ENCODE measurements around the gene TRAPPC12. TPM values are rescaled to one million over a fixed set of nuclear protein-coding genes. Genes with fewer than 3 reads are reported as not detected.
A peak's percentile ranks its signal among the peaks of the same experiment; 100 is the strongest.
"Not testable (repeated sequence)": the region's sequence is repeated elsewhere in the genome, so short reads cannot be mapped to it uniquely, and the experiment has no call there.

TRAPPC12 gene
- total RNA-seq, 2 donors from 2014 or later = 98.2 to 103 TPM

DNA sequence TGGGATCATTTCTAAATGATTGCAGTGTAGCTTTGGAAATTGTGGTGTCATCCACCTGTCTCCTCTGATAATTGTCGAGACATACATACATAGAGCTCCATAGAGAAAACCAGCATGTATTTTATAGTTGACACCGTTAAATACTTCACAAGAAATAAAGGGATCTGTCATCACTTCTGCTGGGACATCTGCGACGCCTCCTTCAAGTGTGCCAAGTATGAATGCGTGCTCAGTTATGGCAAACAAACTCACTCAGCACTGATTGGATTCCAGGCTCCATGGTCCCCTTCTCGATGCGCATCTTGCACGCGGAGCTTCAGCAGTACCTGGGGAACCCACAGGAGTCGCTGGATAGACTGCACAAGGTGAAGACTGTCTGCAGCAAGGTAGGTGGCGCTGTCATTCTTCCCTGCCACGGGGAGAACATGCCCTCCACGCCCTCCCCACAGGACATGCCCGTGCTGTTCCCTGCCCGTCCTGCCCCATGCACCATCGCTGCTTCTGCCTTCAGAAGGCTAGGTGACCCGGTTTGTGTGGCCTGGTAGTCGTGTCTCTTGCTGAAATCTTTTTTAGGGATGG, 64.1 kb downstream of the TRAPPC12 start:
- Histone ChIP-seq H3K4me3 (ENCODE audit: low read length) (no peak overlapping the region), H3K4me1 (ENCODE audit: control insufficient read depth, insufficient read depth, low read length) (no peaks in the 10 kb centered on the region), H3K9ac (ENCODE audit: extremely low read depth, low read length, poor library complexity, severe bottlenecking) (no peak overlapping the region), H3K9me3 (ENCODE audit: control insufficient read depth, low read length) (no peaks in the 10 kb centered on the region), H3K36me3 (ENCODE audit: control insufficient read depth, insufficient read depth, low read length) (peaks cover 27% of the 10 kb centered on the region), H3K27ac (ENCODE audit: low read depth, low read length) (no peak overlapping the region), H3K27me3 (ENCODE audit: control insufficient read depth, insufficient read depth, low read length, poor library complexity, severe bottlenecking) (no peaks in the 10 kb centered on the region)
- H3K4me1 Mint-ChIP-seq = peaks cover 7% of the 10 kb centered on the region
- no peak overlapping the region for H3K4me3 Mint-ChIP-seq
- 88 to 92% methylated on average over 18 of the region's 18 CpGs for WGBS, 2 experiments (ENCODE audit: insufficient coverage in 1 of 2, insufficient read length in 1 of 2)
- DNase-seq = peak; percentile 76
- no peaks in the 10 kb centered on the region for H3K27me3 Mint-ChIP-seq (ENCODE audit: insufficient read depth)
- H3K9me3 Mint-ChIP-seq = no peaks in the 10 kb centered on the region
- TF ChIP-seq, protein P1, sequence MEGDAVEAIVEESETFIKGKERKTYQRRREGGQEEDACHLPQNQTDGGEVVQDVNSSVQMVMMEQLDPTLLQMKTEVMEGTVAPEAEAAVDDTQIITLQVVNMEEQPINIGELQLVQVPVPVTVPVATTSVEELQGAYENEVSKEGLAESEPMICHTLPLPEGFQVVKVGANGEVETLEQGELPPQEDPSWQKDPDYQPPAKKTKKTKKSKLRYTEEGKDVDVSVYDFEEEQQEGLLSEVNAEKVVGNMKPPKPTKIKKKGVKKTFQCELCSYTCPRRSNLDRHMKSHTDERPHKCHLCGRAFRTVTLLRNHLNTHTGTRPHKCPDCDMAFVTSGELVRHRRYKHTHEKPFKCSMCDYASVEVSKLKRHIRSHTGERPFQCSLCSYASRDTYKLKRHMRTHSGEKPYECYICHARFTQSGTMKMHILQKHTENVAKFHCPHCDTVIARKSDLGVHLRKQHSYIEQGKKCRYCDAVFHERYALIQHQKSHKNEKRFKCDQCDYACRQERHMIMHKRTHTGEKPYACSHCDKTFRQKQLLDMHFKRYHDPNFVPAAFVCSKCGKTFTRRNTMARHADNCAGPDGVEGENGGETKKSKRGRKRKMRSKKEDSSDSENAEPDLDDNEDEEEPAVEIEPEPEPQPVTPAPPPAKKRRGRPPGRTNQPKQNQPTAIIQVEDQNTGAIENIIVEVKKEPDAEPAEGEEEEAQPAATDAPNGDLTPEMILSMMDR (conservative IDR thresholded peaks at IDR 0.05) = peak; percentile 64
- H3K27ac Mint-ChIP-seq = no peak overlapping the region
- peaks cover 46% of the 10 kb centered on the region for H3K36me3 Mint-ChIP-seq (ENCODE audit: low read depth)

DNA sequence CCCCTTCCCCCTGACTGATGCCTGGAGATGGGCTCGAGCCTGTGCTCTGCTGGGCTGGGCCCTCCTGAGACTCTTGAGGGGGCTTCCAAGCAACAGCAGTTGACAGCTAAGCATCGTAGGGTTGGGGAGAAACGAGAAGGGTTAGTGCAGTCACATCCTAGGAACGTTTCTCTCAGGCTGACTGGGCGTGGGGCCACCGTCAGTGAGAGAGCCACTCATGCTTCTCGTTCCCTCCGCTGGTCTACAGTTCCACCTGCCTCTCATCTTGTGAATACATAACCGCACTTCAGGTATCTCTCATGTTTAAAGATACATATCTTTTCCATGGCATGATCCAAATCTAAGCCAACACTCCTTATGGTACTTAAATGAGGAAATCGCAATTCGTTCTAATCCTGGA, 66.4 kb downstream of the TRAPPC12 start:
- no peak overlapping the region for H3K27ac Mint-ChIP-seq

DNA sequence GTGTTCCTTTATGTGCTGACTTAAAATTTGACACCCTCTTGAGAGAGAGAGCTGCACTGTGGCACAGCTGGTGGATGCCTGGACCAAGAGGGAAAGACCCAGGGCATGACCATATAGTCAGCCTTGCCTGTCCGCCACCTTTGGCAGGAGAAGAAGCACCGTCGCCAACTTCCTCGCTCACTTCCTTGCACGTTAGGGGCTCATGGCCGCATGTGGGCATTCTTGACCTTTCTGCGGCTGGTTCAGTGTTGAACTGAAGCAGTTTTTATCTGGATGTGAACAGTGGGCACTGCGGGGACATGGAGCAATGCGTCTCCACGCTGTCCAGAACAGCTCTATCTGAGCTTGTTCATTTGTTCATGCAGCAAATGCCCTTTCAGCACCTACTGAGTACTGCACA, 66.9 kb downstream of the TRAPPC12 start:
- 94 to 95% methylated on average over 6 to 10 of the region's 10 CpGs for whole genome bisulfite sequencing, 2 experiments (ENCODE audit: insufficient coverage in 1 of 2, insufficient read length in 1 of 2)
- Mint-ChIP-seq H3K27me3 (ENCODE audit: insufficient read depth) (no peaks in the 10 kb centered on the region), H3K4me3 (no peak overlapping the region), H3K36me3 (ENCODE audit: low read depth) (peaks cover 68% of the 10 kb centered on the region), H3K9me3 (no peaks in the 10 kb centered on the region), H3K27ac (no peak overlapping the region), H3K4me1 (peaks cover 7% of the 10 kb centered on the region)
- Histone ChIP-seq H3K4me1 (ENCODE audit: control insufficient read depth, insufficient read depth, low read length) (no peaks in the 10 kb centered on the region), H3K9ac (ENCODE audit: extremely low read depth, low read length, poor library complexity, severe bottlenecking) (no peak overlapping the region), H3K4me3 (ENCODE audit: low read length) (no peak overlapping the region), H3K27ac (ENCODE audit: low read depth, low read length) (no peak overlapping the region), H3K27me3 (ENCODE audit: control insufficient read depth, insufficient read depth, low read length, poor library complexity, severe bottlenecking) (no peaks in the 10 kb centered on the region), H3K9me3 (ENCODE audit: control insufficient read depth, low read length) (no peaks in the 10 kb centered on the region), H3K36me3 (ENCODE audit: control insufficient read depth, insufficient read depth, low read length) (peaks cover 27% of the 10 kb centered on the region)
- TF ChIP-seq, protein P1 (conservative IDR thresholded peaks at IDR 0.05) = no peak
- peak; percentile 39 for DNase-seq

More for the DNA sequence above, 66.4 kb downstream of the TRAPPC12 start:
- DNase-seq = no peak
- Histone ChIP-seq H3K4me3 (ENCODE audit: low read length) (no peak overlapping the region), H3K4me1 (ENCODE audit: control insufficient read depth, insufficient read depth, low read length) (no peaks in the 10 kb centered on the region), H3K36me3 (ENCODE audit: control insufficient read depth, insufficient read depth, low read length) (peaks cover 27% of the 10 kb centered on the region), H3K27me3 (ENCODE audit: control insufficient read depth, insufficient read depth, low read length, poor library complexity, severe bottlenecking) (no peaks in the 10 kb centered on the region), H3K9ac (ENCODE audit: extremely low read depth, low read length, poor library complexity, severe bottlenecking) (no peak overlapping the region), H3K9me3 (ENCODE audit: control insufficient read depth, low read length) (no peaks in the 10 kb centered on the region), H3K27ac (ENCODE audit: low read depth, low read length) (no peak overlapping the region)
- TF ChIP-seq, protein P1 (conservative IDR thresholded peaks at IDR 0.05) = no peak
- 94 to 100% methylated on average over 8 to 11 of the region's 11 CpGs for WGBS, 2 experiments (ENCODE audit: insufficient coverage in 1 of 2, insufficient read length in 1 of 2)
- Mint-ChIP-seq H3K4me1 (peaks cover 7% of the 10 kb centered on the region), H3K36me3 (ENCODE audit: low read depth) (peaks cover 63% of the 10 kb centered on the region), H3K9me3 (no peaks in the 10 kb centered on the region), H3K27me3 (ENCODE audit: insufficient read depth) (no peaks in the 10 kb centered on the region), H3K4me3 (no peak overlapping the region)

DNA sequence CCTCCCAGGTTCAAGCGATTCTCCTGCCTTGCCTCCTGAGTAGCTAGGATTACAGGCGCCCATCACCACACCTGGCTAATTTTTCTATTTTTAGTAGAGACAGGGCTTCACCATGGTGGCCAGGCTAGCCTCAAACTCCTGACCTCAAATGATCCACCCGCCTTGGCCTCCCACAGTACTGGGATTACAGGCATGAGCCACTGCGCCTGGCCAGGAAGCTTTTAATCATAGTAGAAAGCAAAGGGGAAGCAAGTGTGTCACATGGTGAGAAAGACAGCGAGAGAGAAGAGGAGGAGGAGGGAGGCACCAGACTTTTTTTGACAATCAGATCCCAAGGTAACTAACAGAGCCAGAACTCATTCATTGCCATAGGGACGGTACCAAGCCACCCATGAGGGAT, 67.7 kb downstream of the TRAPPC12 start:
- not testable (repeated sequence) for H3K27me3 ChIP-seq (ENCODE audit: control insufficient read depth, insufficient read depth, low read length, poor library complexity, severe bottlenecking); H3K4me1 Mint-ChIP-seq; H3K9me3 Mint-ChIP-seq; H3K4me3 ChIP-seq (ENCODE audit: low read length); H3K4me1 ChIP-seq (ENCODE audit: control insufficient read depth, insufficient read depth, low read length); H3K9ac ChIP-seq (ENCODE audit: extremely low read depth, low read length, poor library complexity, severe bottlenecking); DNase-seq; H3K27ac Mint-ChIP-seq; H3K4me3 Mint-ChIP-seq; H3K9me3 ChIP-seq (ENCODE audit: control insufficient read depth, low read length); H3K27me3 Mint-ChIP-seq (ENCODE audit: insufficient read depth); H3K27ac ChIP-seq (ENCODE audit: low read depth, low read length)
- 94 to 96% methylated on average over 4 to 6 of the region's 6 CpGs for WGBS, 2 experiments (ENCODE audit: insufficient coverage in 1 of 2, insufficient read length in 1 of 2)
- peaks cover 30% of the 10 kb centered on the region for H3K36me3 ChIP-seq (ENCODE audit: control insufficient read depth, insufficient read depth, low read length)
- peaks cover 68% of the 10 kb centered on the region for H3K36me3 Mint-ChIP-seq (ENCODE audit: low read depth)
